ENCODE results near the gene CDKN2AIP.
"Not testable (repeated sequence)": the region's sequence is repeated elsewhere in the genome, so short reads cannot be mapped to it uniquely, and the experiment has no call there.

Gene CDKN2AIP

DNA sequence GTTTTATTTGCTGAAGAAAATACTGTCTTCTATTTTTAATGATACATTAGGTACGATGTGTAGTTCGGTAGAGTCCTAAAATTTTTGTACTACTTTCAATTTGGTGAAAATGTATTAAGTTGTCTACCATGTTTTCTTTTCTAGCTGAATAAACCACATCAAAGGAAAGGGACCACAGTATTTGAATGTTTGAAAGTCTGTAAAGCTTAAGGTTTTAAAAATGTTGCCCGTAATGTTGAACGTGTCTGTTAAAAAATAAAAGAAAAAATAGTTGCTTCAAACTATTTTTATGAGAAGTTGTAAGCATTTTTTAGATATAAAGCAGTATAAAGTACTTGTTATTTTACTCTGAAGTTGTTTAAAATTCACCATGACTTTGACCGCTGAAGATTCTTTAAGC, 3.2 kb downstream of the CDKN2AIP start:
- TF ChIP-seq, protein P1, sequence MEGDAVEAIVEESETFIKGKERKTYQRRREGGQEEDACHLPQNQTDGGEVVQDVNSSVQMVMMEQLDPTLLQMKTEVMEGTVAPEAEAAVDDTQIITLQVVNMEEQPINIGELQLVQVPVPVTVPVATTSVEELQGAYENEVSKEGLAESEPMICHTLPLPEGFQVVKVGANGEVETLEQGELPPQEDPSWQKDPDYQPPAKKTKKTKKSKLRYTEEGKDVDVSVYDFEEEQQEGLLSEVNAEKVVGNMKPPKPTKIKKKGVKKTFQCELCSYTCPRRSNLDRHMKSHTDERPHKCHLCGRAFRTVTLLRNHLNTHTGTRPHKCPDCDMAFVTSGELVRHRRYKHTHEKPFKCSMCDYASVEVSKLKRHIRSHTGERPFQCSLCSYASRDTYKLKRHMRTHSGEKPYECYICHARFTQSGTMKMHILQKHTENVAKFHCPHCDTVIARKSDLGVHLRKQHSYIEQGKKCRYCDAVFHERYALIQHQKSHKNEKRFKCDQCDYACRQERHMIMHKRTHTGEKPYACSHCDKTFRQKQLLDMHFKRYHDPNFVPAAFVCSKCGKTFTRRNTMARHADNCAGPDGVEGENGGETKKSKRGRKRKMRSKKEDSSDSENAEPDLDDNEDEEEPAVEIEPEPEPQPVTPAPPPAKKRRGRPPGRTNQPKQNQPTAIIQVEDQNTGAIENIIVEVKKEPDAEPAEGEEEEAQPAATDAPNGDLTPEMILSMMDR (IDR thresholded peaks at IDR 0.05; ENCODE audit: insufficient read depth, low read depth, low read length, missing control alignments), result no peak
- H3K4me3 ChIP-seq (ENCODE audit: low read length), result no peak overlapping the region
- no peak for DNase-seq (ENCODE audit: low read depth)

GRCh38 chr4:183448436-183448835, 4.0 kb downstream of the CDKN2AIP start:
- TF ChIP-seq, protein P1 (IDR thresholded peaks at IDR 0.05; ENCODE audit: insufficient read depth, low read depth, low read length, missing control alignments), result no peak
- no peak overlapping the region for H3K4me3 ChIP-seq (ENCODE audit: low read length)
- DNase-seq (ENCODE audit: low read depth), result no peak

GRCh38 chr4:183449193-183449882, 4.9 kb downstream of the CDKN2AIP start:
- H3K4me3 ChIP-seq (ENCODE audit: low read length), result no peak overlapping the region
- peak; percentile 36 for DNase-seq (ENCODE audit: low read depth)

GRCh38 chr4:183450108-183450507, 5.7 kb downstream of the CDKN2AIP start:
- DNase-seq (ENCODE audit: low read depth), result no peak
- no peak overlapping the region for H3K4me3 ChIP-seq (ENCODE audit: low read length)
- TF ChIP-seq, protein P1 (IDR thresholded peaks at IDR 0.05; ENCODE audit: insufficient read depth, low read depth, low read length, missing control alignments), result no peak

More at GRCh38 chr4:183449193-183449882, 4.9 kb downstream of the CDKN2AIP start:
- TF ChIP-seq, protein P1 (IDR thresholded peaks at IDR 0.05; ENCODE audit: insufficient read depth, low read depth, low read length, missing control alignments), result no peak

GRCh38 chr4:183455431-183456195, 11.2 kb downstream of the CDKN2AIP start:
- TF ChIP-seq, protein P1 (IDR thresholded peaks at IDR 0.05; ENCODE audit: insufficient read depth, low read depth, low read length, missing control alignments), result no peak
- DNase-seq (ENCODE audit: low read depth), result no peak
- no peak overlapping the region for H3K4me3 ChIP-seq (ENCODE audit: low read length)

DNA sequence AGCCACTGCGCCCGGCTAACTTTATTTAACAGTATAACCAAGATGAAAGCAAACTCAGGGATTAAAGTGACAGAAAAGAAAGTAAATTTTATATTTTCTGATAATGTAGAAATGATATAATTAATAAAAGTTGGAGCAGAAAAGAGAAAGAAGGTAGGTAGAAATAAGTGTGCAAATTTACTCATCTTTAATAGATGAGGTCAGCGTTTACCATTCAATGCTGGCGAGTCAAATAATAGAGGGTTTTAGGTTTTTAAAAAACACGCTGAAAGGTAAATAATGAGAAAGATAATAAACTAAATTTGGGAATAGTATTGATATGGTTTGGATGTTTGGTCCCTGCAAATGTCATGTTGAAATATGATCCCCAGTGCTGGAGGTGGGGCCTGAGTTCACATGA, 13.6 kb downstream of the CDKN2AIP start:
- no peak overlapping the region for H3K4me3 ChIP-seq (ENCODE audit: low read length)
- no peak for DNase-seq (ENCODE audit: low read depth)
- TF ChIP-seq, protein P1 (IDR thresholded peaks at IDR 0.05; ENCODE audit: insufficient read depth, low read depth, low read length, missing control alignments), result no peak

- not testable (repeated sequence) for H3K4me3 ChIP-seq (ENCODE audit: low read length); DNase-seq (ENCODE audit: low read depth)
These were observed 19.6 kb downstream of the CDKN2AIP start for GRCh38 chr4:183463903-183464619.

DNA sequence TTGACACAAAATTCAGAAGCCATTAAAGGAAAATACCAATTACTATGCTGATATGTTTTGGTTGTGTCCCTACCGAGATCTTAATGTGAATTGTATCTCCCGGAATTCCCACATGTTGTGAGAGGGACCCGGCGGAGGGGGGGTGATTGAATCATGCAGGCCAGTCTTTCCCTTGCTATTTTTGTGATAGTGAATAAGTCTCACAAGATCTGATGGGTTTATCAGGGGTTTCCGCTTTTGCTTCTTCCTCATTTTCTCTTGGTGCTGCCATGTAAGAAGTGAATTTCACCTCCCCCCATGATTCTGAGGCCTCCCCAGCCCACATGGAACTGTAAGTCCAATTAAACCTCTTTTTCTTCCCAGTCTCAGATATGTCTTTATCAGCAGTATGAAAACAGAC, 21.4 kb downstream of the CDKN2AIP start:
- DNase-seq (ENCODE audit: low read depth); H3K4me3 ChIP-seq (ENCODE audit: low read length): not testable (repeated sequence)
